Measurements from ENCODE around the gene STK4. TPM values are rescaled to one million over a fixed set of nuclear protein-coding genes. Genes with fewer than 3 reads are reported as not detected.

The STK4 gene
- total and polyA plus RNA-seq, 12 donors, result 7.1 to 39.3 (median 28.0) TPM

DNA sequence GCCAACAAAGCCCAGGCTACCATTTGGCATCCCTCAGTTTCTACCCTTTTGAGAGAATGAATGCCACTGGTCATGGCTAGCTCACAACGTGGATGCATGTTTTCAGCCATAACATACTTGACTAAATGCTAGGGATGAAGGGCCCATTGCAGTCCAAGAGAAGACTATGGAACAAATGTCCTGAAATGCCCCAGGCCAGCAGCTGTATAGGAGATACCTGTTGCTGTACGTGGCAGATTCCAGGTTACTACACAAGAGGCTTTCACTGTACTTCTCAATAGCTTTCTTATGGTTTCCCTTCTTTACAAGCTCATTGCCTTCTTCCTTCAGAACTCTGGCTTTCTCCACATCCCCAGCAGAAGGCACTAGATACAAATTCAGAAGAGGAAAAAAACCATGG, 17.8 kb upstream of the STK4 start:
- H3K27ac ChIP-seq, result no peak overlapping the region
- TF ChIP-seq, protein P1, sequence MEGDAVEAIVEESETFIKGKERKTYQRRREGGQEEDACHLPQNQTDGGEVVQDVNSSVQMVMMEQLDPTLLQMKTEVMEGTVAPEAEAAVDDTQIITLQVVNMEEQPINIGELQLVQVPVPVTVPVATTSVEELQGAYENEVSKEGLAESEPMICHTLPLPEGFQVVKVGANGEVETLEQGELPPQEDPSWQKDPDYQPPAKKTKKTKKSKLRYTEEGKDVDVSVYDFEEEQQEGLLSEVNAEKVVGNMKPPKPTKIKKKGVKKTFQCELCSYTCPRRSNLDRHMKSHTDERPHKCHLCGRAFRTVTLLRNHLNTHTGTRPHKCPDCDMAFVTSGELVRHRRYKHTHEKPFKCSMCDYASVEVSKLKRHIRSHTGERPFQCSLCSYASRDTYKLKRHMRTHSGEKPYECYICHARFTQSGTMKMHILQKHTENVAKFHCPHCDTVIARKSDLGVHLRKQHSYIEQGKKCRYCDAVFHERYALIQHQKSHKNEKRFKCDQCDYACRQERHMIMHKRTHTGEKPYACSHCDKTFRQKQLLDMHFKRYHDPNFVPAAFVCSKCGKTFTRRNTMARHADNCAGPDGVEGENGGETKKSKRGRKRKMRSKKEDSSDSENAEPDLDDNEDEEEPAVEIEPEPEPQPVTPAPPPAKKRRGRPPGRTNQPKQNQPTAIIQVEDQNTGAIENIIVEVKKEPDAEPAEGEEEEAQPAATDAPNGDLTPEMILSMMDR (IDR thresholded peaks at IDR 0.05), result no peak
- no peaks in the 10 kb centered on the region for H3K27me3 ChIP-seq
- WGBS, 4 donors, result 83 to 91% (median 90%) methylated on average over 1 to 2 of the region's 2 CpGs
- H3K4me3 ChIP-seq, result no peak overlapping the region
- DNase-seq, result no peak
- intact Hi-C loops (cut with DNase I), result no loop called here
- no peaks in the 10 kb centered on the region for H3K9me3 ChIP-seq (replicated peaks in 1 of 3)
- H3K36me3 ChIP-seq (replicated peaks in 1 of 2), result peaks cover 0 to 80% of the 10 kb centered on the region in 2 donors
- peaks cover 0 to 8% of the 10 kb centered on the region in 2 donors for H3K4me1 ChIP-seq (replicated peaks in 1 of 2)

DNA sequence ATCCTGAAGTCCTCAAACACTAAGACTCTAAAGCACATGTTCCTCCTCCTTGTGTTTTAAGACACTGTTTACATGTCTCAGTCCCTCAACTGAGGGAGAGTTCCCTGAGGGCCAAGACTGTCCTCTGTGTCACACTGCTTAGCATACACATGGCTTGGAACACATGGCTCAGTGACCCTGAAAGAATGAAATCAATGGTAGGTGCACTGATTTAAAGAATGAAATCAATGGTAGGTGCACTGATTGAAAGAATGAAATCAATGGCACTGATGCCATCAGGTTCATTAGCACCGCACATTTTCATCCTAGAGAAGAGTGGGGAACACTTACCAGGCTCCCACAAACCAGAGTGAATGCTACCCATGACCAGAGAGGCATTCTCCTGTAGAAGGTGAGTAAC, 15.9 kb upstream of the STK4 start:
- Histone ChIP-seq H3K27me3 (no peaks in the 10 kb centered on the region), H3K27ac (no peak overlapping the region), H3K36me3 (replicated peaks in 1 of 2) (peaks cover 0 to 91% of the 10 kb centered on the region in 2 donors), H3K4me3 (no peak overlapping the region), H3K4me1 (replicated peaks in 1 of 2) (peaks cover 0 to 5% of the 10 kb centered on the region in 2 donors), H3K9me3 (replicated peaks in 1 of 3) (no peaks in the 10 kb centered on the region)
- WGBS, 4 donors, result 89 to 100% (median 98%) methylated on average over 1 of the region's 1 CpG
- TF ChIP-seq, protein P1 (IDR thresholded peaks at IDR 0.05), result no peak
- no peak for TF ChIP-seq POLR2A (IDR thresholded peaks at IDR 0.05)
- intact Hi-C loops (cut with DNase I), result no loop called here
- no peak for DNase-seq

DNA sequence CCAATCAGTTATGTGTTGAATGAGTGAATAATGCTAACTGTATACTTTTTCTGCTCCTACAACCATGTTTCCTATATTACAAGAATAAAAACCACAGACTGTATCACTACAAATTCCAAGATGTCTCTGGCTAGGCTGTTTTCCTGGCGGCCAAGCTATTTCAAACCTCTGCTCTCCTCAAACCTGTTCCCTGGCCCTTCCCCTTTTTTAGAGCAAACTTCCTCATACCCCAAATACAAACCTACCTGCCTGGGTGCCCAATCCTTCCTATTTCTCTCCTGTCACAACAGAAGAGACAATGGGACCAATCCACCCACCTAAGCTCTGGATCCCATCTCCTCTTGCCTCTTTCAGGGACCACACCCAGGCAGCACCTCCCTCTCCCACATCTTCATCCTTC, 13.6 kb upstream of the STK4 start:
- peaks cover 0 to 83% of the 10 kb centered on the region in 2 donors for H3K36me3 ChIP-seq (replicated peaks in 1 of 2)
- H3K27ac ChIP-seq, result no peak overlapping the region
- no peaks in the 10 kb centered on the region for H3K9me3 ChIP-seq (replicated peaks in 1 of 3)
- no peak for DNase-seq
- no peak overlapping the region for H3K4me3 ChIP-seq
- H3K4me1 ChIP-seq (replicated peaks in 1 of 2), result no peaks in the 10 kb centered on the region
- no peaks in the 10 kb centered on the region for H3K27me3 ChIP-seq
- TF ChIP-seq POLR2A (IDR thresholded peaks at IDR 0.05), result no peak
- TF ChIP-seq, protein P1 (IDR thresholded peaks at IDR 0.05), result no peak
- intact Hi-C loops (cut with DNase I), result no loop called here
- 86 to 100% (median 92%) methylated on average over 1 of the region's 1 CpG for WGBS, 4 donors

DNA sequence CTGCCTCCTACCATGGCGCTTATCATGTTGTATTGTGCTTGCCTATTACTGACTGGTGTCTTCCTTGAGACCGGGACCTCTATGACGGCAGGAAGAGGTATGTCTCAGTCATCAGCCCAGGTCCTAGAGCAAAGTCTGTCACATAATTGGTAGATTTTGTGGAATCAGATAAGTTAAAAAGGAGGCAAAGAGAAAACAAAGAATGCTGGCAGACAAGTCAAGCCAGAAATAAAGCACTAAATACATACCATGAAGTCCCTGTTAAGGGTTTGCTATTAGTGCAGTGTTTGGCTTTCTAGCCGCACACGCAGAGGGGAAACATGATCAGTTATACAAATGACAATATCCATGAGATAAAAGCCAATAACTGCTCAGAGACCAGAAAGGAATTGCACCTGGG, 12.1 kb upstream of the STK4 start:
- Histone ChIP-seq H3K36me3 (replicated peaks in 1 of 2) (peaks cover 0 to 69% of the 10 kb centered on the region in 2 donors), H3K9me3 (replicated peaks in 1 of 3) (no peaks in the 10 kb centered on the region), H3K27ac (no peak overlapping the region), H3K4me3 (no peak overlapping the region), H3K27me3 (no peaks in the 10 kb centered on the region), H3K4me1 (replicated peaks in 1 of 2) (peaks cover 0 to 11% of the 10 kb centered on the region in 2 donors)
- TF ChIP-seq POLR2A (IDR thresholded peaks at IDR 0.05), result no peak
- TF ChIP-seq, protein P1 (IDR thresholded peaks at IDR 0.05), result no peak
- 90 to 96% (median 93%) methylated on average over 5 of the region's 5 CpGs for WGBS, 4 donors
- intact Hi-C loops (cut with DNase I), result no loop called here
- DNase-seq, result no peak

All from adrenal gland (tissue), 12 donors.